HK-2 (cell line): Measurements from ENCODE around the gene GPRIN3.
"Not testable (repeated sequence)": the region's sequence is repeated elsewhere in the genome, so short reads cannot be mapped to it uniquely, and the experiment has no call there.

Experiments used
- DNase-seq: peaks from one replicate; pipeline ENCODE4 v3.0.0-alpha.2; 2018; ENCODE audit not compliant: unreplicated experiment

GPRIN3 gene

GRCh38 chr4:89216866-89217265 is 90.7 kb downstream of the GPRIN3 start:
- no peak for DNase-seq

- no peak for DNase-seq
Measured at GRCh38 chr4:89216422-89216821, 91.2 kb downstream of the GPRIN3 start.

- DNase-seq, result no peak
Measured at GRCh38 chr4:89215736-89216135, 91.9 kb downstream of the GPRIN3 start.

- DNase-seq, result no peak
Measured at GRCh38 chr4:89214308-89214707, 93.3 kb downstream of the GPRIN3 start.

GRCh38 chr4:89213382-89213701 is 94.3 kb downstream of the GPRIN3 start:
- no peak for DNase-seq

GRCh38 chr4:89212666-89213381 is 94.8 kb downstream of the GPRIN3 start:
- DNase-seq, result no peak

GRCh38 chr4:89204624-89205023 is 103.0 kb downstream of the GPRIN3 start:
- DNase-seq, result no peak

- DNase-seq, result no peak
Measured at GRCh38 chr4:89203902-89204301, 103.7 kb downstream of the GPRIN3 start.

- DNase-seq, result not testable (repeated sequence)
Measured at GRCh38 chr4:89199394-89199793, 108.2 kb downstream of the GPRIN3 start.

GRCh38 chr4:89197920-89198319 is 109.7 kb downstream of the GPRIN3 start:
- DNase-seq, result no peak

GRCh38 chr4:89196745-89197144 is 110.9 kb downstream of the GPRIN3 start:
- DNase-seq, result no peak

GRCh38 chr4:89196056-89196674 is 111.4 kb downstream of the GPRIN3 start:
- DNase-seq, result no peak

GRCh38 chr4:89193843-89194242 is 113.8 kb downstream of the GPRIN3 start:
- no peak for DNase-seq
